ENCODE measurements around the gene MTHFD1. TPM values are rescaled to one million over a fixed set of nuclear protein-coding genes. Genes with fewer than 3 reads are reported as not detected.

The MTHFD1 gene
- total RNA-seq, 1 donor from 2014 or later, result 15.2 TPM

Other genes with a start within 250 kb of the MTHFD1 start
- 1.2 TPM for gene ESR2, start 94.0 kb upstream of the MTHFD1 start, total RNA-seq (ENCODE audit: insufficient read depth, low replicate concordance)
- 16.6 TPM for gene AKAP5, start 77.1 kb downstream of the MTHFD1 start, total RNA-seq (ENCODE audit: insufficient read depth, low replicate concordance)
- gene ZBTB25, start 115.5 kb downstream of the MTHFD1 start, total RNA-seq (ENCODE audit: insufficient read depth, low replicate concordance), result 11.8 TPM
- gene ZBTB1, start 116.4 kb downstream of the MTHFD1 start, total RNA-seq (ENCODE audit: insufficient read depth, low replicate concordance), result 82.3 TPM
- gene HSPA2, start 152.4 kb downstream of the MTHFD1 start, total RNA-seq (ENCODE audit: insufficient read depth, low replicate concordance), result 412 TPM
- 4.1 TPM for gene PPP1R36, start 161.6 kb downstream of the MTHFD1 start, total RNA-seq (ENCODE audit: insufficient read depth, low replicate concordance)

Data from umbilical cord (tissue), 1 donor.